ENCODE results near the gene LRRC52.

LRRC52 gene, protein sequence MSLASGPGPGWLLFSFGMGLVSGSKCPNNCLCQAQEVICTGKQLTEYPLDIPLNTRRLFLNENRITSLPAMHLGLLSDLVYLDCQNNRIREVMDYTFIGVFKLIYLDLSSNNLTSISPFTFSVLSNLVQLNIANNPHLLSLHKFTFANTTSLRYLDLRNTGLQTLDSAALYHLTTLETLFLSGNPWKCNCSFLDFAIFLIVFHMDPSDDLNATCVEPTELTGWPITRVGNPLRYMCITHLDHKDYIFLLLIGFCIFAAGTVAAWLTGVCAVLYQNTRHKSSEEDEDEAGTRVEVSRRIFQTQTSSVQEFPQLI

DNA sequence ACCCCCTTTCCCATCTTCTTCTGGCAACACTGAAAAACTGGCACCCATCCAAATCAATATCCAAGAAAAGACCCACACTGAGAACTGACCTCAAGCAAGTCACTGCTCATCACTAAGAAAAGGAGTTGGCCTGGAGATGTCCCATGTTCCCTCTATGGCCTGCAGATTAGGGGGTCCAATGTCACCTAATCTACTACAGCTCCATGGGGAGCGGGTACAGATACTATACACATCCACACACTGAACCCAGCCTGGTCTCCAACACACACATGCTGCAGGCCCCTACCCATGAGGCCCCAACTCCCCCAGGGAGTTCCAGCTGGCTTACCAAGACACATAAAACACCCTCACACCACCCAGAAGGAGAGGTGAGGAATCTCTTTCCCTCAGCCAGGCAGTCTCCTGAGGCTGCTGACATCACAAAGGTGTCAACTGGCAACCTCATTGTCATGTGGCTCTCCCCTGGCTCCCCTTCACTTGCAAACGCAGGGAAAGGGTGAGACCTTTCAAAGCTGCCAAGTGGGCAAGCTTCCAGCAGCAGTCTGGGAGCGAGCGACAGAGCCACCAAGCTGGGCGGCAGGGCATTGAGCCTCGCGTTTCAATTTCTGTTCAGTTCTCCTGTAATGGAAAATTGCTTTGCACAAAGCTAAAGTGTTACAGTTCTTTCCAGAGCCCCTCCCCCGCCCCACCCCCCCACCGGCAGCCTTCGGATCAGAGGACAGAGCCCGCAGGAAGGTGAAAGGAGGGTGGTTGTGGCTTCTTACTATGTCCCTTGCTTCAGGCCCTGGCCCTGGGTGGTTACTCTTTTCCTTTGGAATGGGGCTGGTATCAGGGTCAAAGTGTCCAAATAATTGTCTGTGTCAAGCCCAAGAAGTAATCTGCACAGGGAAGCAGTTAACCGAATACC is at the start of gene LRRC52:
LRRC52 (plus strand) TSS at position 469 of the 907 bp plus-strand sequence; CDS start at position 766, 297 bp downstream.
- Histone ChIP-seq H3K36me3 (replicated peaks; ENCODE audit: low read depth, low read length) (no peaks in the 10 kb centered on the region), H4K20me1 (ENCODE audit: insufficient read depth, low read length) (no peaks in the 10 kb centered on the region), H2AFZ (ENCODE audit: low read depth, low read length) (no peak within 1 kb of the TSS), H3K4me3 (ENCODE audit: low read length) (no peak within 1 kb of the TSS), H3K9ac (ENCODE audit: low read length) (no peak within 1 kb of the TSS), H3K9me3 (ENCODE audit: insufficient read depth, low read length) (no peaks in the 10 kb centered on the region), H3K4me1 (ENCODE audit: low read length) (no peaks in the 10 kb centered on the region), H3K27ac (ENCODE audit: low read length) (no peak within 1 kb of the TSS), H3K27me3 (ENCODE audit: low read depth, low read length) (peaks cover 70% of the 10 kb centered on the region), H3K4me2 (ENCODE audit: low read length) (no peak within 1 kb of the TSS), H3K79me2 (ENCODE audit: low read length) (no peaks in the 10 kb centered on the region)
- TF ChIP-seq EZH2phosphoT487 (IDR thresholded peaks at IDR 0.05; ENCODE audit: low read depth) = no peak
- TF ChIP-seq, protein P1, sequence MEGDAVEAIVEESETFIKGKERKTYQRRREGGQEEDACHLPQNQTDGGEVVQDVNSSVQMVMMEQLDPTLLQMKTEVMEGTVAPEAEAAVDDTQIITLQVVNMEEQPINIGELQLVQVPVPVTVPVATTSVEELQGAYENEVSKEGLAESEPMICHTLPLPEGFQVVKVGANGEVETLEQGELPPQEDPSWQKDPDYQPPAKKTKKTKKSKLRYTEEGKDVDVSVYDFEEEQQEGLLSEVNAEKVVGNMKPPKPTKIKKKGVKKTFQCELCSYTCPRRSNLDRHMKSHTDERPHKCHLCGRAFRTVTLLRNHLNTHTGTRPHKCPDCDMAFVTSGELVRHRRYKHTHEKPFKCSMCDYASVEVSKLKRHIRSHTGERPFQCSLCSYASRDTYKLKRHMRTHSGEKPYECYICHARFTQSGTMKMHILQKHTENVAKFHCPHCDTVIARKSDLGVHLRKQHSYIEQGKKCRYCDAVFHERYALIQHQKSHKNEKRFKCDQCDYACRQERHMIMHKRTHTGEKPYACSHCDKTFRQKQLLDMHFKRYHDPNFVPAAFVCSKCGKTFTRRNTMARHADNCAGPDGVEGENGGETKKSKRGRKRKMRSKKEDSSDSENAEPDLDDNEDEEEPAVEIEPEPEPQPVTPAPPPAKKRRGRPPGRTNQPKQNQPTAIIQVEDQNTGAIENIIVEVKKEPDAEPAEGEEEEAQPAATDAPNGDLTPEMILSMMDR (IDR thresholded peaks at IDR 0.05; ENCODE audit: low read depth, low read length) = no peak

DNA sequence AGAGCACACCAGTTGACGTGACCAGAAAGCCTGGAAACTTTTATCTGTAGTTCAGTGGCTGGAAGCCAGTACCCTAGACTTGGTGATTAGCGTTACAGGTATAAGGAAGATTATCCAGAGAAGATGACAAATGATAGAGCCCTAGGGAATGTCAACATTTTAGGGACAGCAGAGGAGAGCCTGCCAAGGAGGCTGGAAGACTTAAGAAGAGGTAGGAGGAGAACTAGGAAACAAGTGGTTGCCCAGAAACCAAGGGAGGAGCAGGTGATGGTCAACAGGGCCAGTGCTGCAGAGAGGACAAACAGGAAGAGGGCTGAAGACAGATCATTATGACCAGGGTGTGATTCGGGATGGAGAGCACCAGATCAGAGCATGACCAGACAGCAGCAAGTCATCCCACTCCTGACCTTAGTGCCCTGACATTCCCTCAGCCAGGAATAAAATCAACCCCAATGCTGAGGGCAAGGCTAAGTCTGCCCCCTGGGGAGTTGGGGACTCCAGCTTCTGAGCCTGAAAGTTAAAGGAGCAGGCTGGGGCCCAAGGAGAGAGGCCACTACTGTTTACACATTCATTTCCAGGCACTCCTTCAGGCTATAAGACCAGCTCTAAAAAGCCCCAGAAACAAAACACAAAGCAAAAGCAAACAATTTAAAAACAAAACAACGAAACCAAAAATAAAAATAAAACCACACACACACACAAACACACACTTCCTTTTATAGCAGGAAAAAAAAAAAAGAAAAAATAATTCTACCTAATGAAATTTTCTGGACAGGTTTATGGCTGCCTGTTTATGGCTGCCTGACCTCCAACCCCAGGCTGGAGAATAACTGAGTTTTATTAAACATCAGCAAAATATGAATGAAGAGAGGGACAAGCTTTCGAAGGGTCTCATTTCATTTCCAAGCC is 48.6 kb upstream of the LRRC52 start:
- TF ChIP-seq, protein P1 (IDR thresholded peaks at IDR 0.05; ENCODE audit: low read depth, low read length) = no peak
- TF ChIP-seq EZH2phosphoT487 (IDR thresholded peaks at IDR 0.05; ENCODE audit: low read depth) = no peak
- H3K4me2 ChIP-seq (ENCODE audit: low read length) = no peak overlapping the region
- H3K4me1 ChIP-seq (ENCODE audit: low read length) = no peaks in the 10 kb centered on the region
- H3K9me3 ChIP-seq (ENCODE audit: insufficient read depth, low read length) = no peaks in the 10 kb centered on the region
- H3K79me2 ChIP-seq (ENCODE audit: low read length) = no peaks in the 10 kb centered on the region
- no peaks in the 10 kb centered on the region for H3K36me3 ChIP-seq (replicated peaks; ENCODE audit: low read depth, low read length)
- H3K27me3 ChIP-seq (ENCODE audit: low read depth, low read length) = peaks cover 71% of the 10 kb centered on the region
- no peaks in the 10 kb centered on the region for H4K20me1 ChIP-seq (ENCODE audit: insufficient read depth, low read length)
- no peak overlapping the region for H3K4me3 ChIP-seq (ENCODE audit: low read length)
- H2AFZ ChIP-seq (ENCODE audit: low read depth, low read length) = no peak overlapping the region
- no peak overlapping the region for H3K27ac ChIP-seq (ENCODE audit: low read length)
- H3K9ac ChIP-seq (ENCODE audit: low read length) = no peak overlapping the region

DNA sequence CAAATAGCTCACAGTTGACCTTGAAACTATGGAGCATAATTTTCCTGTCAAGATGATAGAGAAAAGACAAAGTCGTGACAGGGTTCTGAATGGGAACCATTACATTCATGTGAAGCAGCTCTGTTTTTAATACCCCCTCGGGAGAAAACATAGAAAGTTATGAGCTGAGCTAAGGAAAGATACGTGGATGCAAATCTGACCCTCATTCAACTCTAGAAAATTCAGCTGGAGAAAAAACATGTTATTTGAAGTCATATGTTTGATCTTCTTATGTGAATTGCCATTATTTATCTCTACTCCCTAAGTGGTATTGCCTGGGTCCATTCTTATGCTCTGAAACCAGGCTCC is 48.0 kb upstream of the LRRC52 start:
- no peak overlapping the region for H2AFZ ChIP-seq (ENCODE audit: low read depth, low read length)
- H3K4me1 ChIP-seq (ENCODE audit: low read length) = no peaks in the 10 kb centered on the region
- no peaks in the 10 kb centered on the region for H3K9me3 ChIP-seq (ENCODE audit: insufficient read depth, low read length)
- H3K9ac ChIP-seq (ENCODE audit: low read length) = no peak overlapping the region
- no peaks in the 10 kb centered on the region for H3K36me3 ChIP-seq (replicated peaks; ENCODE audit: low read depth, low read length)
- peaks cover 71% of the 10 kb centered on the region for H3K27me3 ChIP-seq (ENCODE audit: low read depth, low read length)
- no peaks in the 10 kb centered on the region for H4K20me1 ChIP-seq (ENCODE audit: insufficient read depth, low read length)
- H3K79me2 ChIP-seq (ENCODE audit: low read length) = no peaks in the 10 kb centered on the region
- H3K27ac ChIP-seq (ENCODE audit: low read length) = no peak overlapping the region
- no peak overlapping the region for H3K4me2 ChIP-seq (ENCODE audit: low read length)
- no peak overlapping the region for H3K4me3 ChIP-seq (ENCODE audit: low read length)
- TF ChIP-seq, protein P1 (IDR thresholded peaks at IDR 0.05; ENCODE audit: low read depth, low read length) = no peak
- no peak for TF ChIP-seq EZH2phosphoT487 (IDR thresholded peaks at IDR 0.05; ENCODE audit: low read depth)
